HG03039 (cell line): Measurements from ENCODE around the gene XPO6.

ENCODE experiments used
- ATAC-seq: cut with Tn5 transposase; IDR thresholded peaks from one replicate; pipeline ENCODE4 v1.9.1; 2021; ENCODE audit warnings: mild to moderate bottlenecking, moderate library complexity; ENCODE audit not compliant: unreplicated experiment

The XPO6 gene

GRCh38 chr16:28186752-28187151 lies 25.0 kb downstream of the XPO6 start:
- no peak for ATAC-seq

GRCh38 chr16:28185696-28186095 lies 26.1 kb downstream of the XPO6 start:
- ATAC-seq: no peak

- ATAC-seq: no peak
Observed at GRCh38 chr16:28184625-28185024, 27.1 kb downstream of the XPO6 start.

- ATAC-seq: no peak
Observed at GRCh38 chr16:28183930-28184329, 27.8 kb downstream of the XPO6 start.

- no peak for ATAC-seq
Observed at GRCh38 chr16:28183484-28183883, 28.3 kb downstream of the XPO6 start.

- no peak for ATAC-seq
Observed at GRCh38 chr16:28182801-28183200, 29.0 kb downstream of the XPO6 start.

- ATAC-seq: no peak
Observed at GRCh38 chr16:28182183-28182582, 29.6 kb downstream of the XPO6 start.

GRCh38 chr16:28181515-28181914 lies 30.2 kb downstream of the XPO6 start:
- no peak for ATAC-seq

- ATAC-seq: no peak
Observed at GRCh38 chr16:28180655-28181460, 30.9 kb downstream of the XPO6 start.

GRCh38 chr16:28179354-28179753 lies 32.4 kb downstream of the XPO6 start:
- ATAC-seq: no peak

GRCh38 chr16:28175715-28176114 lies 36.0 kb downstream of the XPO6 start:
- no peak for ATAC-seq

- ATAC-seq: no peak
Observed at GRCh38 chr16:28172336-28172735, 39.4 kb downstream of the XPO6 start.

GRCh38 chr16:28171816-28172215 lies 39.9 kb downstream of the XPO6 start:
- no peak for ATAC-seq

GRCh38 chr16:28168991-28169554 lies 42.7 kb downstream of the XPO6 start:
- ATAC-seq: no peak

GRCh38 chr16:28167730-28168129 lies 44.0 kb downstream of the XPO6 start:
- no peak for ATAC-seq

GRCh38 chr16:28167221-28167620 lies 44.5 kb downstream of the XPO6 start:
- ATAC-seq: no peak

GRCh38 chr16:28166394-28167208 lies 45.2 kb downstream of the XPO6 start:
- ATAC-seq: no peak

- ATAC-seq: no peak
Observed at GRCh38 chr16:28165598-28165997, 46.2 kb downstream of the XPO6 start.

GRCh38 chr16:28164140-28164539 lies 47.6 kb downstream of the XPO6 start:
- ATAC-seq: no peak

GRCh38 chr16:28163699-28164098 lies 48.1 kb downstream of the XPO6 start:
- no peak for ATAC-seq

GRCh38 chr16:28162326-28162877 lies 49.4 kb downstream of the XPO6 start:
- ATAC-seq: no peak
